HG02981 (cell line): Measurements from ENCODE around the gene SENP1.
A peak's percentile ranks its signal among the peaks of the same experiment; 100 is the strongest.
"Not testable (repeated sequence)": the region's sequence is repeated elsewhere in the genome, so short reads cannot be mapped to it uniquely, and the experiment has no call there.

ENCODE experiments used
- ATAC-seq: cut with Tn5 transposase; IDR thresholded peaks from one replicate; pipeline ENCODE4 v1.9.1; 2021; ENCODE audit warnings: mild to moderate bottlenecking, moderate library complexity; ENCODE audit not compliant: unreplicated experiment

The SENP1 gene

DNA sequence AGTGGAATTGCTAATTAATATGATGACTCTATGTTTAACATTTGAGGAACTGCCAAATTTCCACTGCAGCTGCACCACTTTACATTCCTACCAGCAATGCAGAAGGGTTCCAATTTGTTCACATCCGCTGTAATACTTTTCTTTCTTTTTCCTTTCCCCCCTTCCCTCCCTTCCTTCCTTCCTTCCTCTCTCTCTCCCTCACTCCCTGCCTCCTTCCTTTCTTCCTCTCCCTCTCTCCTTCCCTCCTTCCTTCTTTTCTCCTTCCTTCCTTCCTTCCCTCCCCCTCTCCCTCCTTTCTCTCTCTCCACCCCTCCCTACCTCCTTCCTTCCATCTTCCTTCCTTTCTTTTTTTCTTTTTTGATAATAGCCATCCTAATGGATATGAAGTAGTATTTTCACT is 10.1 kb upstream of the SENP1 start:
- ATAC-seq = no peak

DNA sequence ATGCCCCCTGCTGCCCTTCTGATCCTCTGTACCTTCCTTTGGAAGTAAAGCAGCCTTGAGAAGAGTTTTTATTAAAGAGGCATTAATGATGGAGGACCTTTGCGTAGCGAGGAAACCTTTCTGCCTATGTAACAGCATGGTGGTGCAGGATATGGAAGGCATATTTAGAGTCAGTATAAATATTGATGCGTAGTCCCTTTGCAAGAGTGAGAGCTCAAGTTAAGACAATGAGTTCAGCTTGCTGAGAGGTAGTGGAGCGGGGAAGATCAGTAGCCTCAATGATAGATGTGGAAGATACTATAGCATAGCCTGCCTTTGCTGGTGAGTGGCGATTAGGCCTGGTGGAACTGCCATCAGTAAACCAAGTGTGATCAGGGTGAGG is 5.4 kb upstream of the SENP1 start:
- not testable (repeated sequence) for ATAC-seq

DNA sequence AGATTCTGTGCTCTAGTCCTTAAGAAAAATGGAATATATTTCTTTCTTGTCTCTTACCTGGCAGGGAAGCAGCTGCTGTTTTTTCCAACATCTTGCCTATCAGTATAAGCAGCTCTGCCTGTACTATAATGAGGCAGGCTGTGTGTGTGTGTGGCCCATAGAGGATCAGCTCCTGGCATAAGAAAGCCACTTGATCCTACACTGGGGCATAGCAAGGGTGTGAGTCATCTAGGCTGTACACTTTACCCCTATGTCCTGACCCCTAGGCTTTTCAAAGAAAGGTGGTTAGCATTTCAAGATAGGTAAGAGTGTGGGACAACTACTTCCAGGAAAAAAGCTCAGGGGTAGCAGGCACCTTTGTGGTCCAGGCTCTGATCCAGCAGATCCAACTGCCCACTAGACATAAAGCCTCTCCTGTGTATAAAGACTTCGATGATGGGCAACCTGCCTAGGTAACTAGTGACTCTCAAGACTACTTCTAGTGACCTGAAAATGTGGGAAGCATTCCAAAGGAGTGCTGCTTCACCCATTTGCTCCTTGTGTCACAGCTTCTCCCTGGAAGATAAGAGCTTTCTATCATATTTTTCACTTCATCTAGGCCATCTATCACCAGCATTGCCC is 4.9 kb upstream of the SENP1 start:
- no peak for ATAC-seq

DNA sequence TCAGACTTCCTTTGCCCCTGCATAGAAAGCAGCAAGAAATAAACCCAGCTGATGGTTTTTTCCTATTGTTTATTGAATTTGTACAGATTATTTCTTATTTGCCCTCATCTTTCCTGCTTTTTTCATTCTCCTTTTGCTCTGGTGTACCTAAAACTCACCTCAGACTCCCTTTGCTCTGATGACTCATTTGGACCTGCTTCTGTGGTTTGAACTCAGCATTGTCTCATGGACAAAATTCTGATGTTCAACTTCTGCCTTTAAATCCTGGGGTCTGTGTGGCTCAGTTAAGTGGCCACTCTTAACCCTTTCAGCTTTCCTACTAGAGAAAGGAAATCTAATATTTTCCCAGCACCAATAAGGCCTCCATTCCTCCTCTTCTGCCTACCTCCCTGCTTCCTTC is 3.5 kb upstream of the SENP1 start:
- no peak for ATAC-seq

DNA sequence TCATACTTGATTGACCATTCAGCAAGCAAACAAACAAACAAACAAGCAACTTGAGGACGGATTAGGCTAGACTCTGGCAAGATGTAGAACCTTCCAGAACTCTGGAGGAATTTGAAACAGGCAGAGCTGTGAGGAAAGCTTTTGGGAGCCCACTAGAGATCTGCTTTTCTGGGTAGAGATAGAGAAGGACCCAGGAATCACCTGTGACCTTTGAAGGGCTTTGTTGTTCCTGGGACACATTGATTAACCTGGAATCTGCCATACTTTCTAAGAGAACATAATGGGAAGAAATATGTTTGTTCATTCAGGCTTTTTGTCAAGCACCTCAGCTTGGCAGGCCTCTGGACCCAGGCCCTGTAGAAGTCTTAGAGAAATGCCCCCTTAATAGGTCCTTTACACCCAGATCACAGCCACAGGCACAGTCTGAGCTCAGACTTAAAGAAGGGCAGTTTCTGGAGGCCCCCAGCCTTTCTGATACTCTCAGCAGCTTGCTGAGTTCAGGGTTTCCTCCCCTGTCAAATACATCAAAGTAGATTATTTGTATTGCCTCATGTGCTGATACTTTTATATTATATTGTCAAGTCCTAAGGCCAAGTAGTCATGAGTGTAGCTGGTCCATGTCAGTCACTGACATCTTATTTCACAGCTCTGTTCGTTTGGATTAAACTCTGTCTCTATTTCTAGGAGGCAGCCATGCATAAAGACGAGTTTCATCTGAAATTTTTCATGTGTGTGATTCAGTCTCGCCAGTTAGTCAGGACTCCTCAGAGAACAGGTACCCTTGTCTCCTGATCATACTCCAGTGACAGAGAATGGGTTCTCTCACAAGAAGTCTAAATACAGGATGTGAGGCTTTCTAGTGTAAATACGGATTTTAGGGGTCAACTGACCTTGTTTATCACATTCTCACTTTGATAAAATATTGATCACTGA is 1.1 kb upstream of the SENP1 start:
- ATAC-seq = no peak

DNA sequence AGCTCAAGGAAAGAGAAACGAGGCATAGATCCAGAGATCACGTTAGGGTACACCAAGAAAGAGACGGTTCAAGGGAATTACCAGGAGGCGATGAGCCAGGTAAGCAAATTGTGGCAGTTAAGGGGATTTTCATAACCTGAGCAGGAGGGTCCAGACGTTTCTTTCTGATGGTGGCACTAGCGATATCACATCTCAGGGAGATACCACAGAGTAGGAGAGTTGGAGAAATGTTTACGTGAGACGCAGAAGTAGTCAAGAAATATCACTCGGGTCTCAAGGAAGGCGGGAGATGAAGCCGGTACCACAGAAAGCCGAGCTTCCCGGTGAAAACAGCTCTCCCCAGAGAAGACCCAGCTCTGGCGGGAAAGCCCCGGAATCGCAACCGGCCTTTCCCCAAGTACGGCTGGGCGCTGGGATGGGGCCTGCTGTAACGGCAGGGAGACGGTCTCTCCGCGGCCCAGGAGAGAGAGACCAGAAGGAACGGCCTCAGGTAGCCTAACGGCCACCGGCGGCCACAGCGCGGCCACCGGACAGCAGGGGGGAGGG is 485 bp downstream of the SENP1 start:
- peak; percentile 31 for ATAC-seq

DNA sequence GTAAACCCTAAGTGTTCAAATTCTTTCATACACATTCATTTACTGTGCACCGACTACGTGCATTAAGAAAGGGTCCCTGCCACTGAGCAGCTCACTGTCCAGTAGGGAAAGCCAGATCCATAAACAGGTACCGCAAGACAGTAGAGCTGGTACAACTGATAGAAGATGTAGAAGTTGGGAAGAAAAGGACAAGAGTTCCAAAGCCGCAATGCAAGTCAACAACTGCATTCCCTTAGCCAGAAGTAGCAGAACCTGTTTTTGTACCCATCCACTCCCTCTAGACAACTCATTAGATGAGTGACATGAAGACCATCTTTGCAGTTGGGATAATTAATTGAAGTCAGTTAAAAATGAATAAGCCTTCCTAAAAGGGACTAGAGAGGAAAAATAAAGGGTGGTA is 1.3 kb downstream of the SENP1 start:
- ATAC-seq = no peak

DNA sequence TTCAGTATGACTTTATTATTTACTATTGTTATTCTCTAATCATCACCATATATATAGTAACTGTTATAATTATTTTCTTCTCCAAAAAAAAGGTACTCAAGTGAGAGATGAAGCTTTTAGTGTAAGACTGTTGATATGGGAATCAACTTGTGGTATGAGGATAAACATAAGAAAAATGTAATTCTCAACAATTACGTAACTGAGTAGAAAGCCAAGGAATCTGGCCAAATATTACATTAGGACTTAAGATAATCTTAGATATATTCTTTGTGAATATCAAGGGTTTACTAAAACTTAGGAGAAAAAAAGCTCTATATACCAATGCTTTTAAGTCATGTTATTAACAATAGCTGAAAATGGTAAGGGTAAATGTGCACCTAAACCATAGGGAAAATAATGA is 13.3 kb downstream of the SENP1 start:
- ATAC-seq = no peak

DNA sequence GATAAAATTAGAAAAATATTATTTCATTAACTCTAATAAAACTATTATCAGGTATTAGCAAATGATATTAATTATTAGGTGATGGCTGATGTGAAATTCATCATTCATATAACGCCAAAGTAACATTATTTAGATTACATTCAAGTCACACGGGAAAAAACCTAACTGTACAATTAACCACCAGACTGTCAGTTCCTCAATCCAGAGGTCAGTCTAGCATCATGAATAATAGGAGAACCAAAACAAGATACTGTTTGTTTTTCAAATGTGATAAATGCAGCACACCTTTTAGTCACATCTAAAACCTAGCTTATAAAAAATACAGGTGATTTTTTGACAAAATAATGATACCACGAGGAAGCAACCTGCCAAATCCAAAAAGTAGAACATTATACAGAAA is 19.6 kb downstream of the SENP1 start:
- ATAC-seq = no peak

DNA sequence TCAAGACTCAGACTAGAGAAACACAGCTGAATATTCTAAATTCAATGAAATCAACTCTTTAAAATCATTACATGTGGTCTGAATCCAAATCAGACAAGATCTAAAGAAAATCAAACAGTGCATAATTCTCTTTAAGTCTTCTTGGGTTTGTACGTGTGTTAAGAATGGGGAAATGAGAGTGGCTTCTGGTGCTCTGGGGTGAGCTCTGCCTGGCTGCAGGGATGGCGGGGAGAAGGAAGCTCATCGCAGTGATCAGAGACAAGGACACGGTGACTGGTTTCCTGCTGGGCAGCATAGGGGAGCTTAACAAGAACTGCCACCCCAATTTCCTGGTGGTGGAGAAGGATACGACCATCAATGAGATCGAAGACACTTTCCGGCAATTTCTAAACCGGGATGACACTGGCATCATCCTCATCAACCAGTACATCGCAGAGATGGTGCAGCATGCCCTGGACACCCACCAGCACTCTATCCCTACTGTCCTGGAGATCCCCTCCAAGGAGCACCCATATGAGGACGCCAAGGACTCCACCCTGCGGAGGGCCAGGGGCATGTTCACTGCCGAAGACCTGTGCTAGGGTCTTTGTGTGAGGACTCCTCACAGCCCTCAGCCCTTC is 20.9 kb downstream of the SENP1 start:
- ATAC-seq = no peak

DNA sequence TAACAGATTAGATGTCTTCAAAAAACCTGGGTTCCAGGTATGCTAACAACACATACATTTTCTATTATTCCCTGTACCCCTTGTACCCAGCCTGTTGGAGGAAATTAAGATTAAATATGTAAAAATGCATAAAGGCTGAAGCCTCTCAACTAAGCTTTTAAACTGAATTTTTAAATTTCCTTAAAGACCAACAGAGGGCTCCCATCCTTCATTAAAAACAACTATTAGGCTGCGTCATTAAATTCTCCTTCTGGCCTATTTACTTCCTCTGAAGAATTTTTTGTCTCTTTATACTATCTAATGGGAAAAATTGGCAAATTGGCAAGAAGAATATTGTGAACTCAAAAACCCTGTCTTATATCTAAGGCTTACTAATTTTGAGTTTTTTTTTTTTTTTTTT is 21.8 kb downstream of the SENP1 start:
- no peak for ATAC-seq

DNA sequence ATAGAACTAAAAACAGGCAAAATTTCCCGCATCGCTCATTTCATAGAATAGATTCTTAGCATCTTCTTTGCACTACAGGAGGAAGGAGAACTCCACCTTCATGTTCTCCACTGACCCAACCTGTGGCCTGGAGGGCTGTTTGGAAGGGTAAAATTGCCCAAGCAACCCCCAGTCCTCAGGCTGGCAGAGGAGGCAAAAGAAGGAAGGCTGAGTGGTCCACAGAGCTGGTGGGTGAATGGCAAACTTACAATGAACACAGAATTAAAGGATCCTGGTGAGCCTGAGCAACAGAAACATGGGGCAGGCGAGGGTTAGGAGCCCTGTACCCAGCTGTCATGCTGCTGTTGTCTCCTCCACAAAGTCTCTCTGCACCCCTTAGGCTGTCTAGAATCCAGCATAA is 25.1 kb downstream of the SENP1 start:
- no peak for ATAC-seq

DNA sequence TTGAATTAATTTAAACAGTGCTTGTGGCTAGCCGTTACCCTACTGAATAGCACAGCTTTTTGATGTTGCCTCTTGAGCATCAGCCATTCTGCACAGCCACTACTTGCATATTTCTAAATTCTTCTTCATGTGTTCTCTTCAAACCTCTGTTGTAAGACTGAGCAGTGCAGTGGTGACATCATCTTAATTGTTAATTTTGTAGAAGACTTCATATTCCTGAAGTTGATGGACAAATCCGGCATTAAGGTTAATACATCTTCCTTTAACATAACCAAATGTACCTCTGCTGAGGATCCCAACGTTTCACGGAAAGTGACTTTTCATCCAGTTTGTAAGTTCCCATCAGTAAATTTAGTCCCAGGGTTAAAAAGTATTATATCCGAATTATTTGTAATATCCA is 25.6 kb downstream of the SENP1 start:
- no peak for ATAC-seq

DNA sequence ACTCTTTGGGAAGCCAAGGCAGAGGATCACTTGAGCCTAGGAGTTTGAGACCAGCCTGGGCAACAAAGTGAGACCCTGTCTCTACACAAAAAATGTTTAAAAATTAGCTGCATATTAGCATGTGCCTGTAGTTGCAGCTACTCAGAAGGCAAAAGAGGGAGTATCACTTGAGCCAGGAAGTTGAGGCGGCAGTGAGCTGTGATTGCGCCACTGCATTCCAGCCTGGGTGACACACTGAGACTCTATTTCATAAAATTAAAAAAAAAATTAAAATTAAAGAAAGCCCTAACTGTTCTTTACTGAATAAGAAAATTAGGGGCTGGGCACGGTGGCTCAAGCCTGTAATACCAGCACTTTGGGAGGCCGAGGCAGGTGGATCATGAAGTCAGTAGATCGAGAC is 27.0 kb downstream of the SENP1 start:
- ATAC-seq = no peak

DNA sequence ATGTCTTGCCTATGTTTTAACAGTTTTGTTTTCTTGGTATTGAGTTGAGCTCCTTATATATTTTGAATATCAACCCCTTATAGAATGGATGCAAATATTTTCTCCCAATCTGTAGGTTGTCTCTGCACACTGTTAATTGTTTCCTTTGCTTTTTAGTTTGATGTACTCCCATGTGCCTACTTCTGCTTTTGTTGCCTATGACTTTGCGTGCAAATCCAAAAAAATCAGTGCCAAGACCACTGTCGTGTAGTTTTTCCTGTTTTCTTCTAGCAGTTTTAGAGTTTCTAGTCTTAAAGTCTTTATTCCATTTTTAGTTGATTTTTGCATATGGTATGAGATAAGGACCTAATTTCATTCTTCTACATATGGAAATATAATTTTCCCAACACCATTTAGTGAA is 28.8 kb downstream of the SENP1 start:
- ATAC-seq = no peak

DNA sequence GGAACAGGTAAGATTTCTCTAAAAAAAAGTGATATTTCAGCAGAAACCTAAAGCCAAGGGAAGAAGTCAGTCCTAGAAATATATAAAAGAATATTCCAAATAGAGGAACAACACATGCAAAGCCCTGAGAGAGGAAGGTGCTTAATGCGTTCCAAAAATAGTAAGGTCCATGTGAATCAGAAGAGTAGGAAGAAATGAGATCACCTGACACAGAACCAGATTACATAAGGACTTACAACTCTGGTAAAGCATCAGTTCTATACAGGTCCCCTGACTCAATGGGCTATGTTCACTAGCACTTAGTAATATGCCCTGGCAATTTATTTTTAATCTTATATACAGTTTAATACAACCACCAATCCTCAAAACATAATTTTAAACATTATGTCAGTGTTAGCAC is 30.0 kb downstream of the SENP1 start:
- no peak for ATAC-seq

DNA sequence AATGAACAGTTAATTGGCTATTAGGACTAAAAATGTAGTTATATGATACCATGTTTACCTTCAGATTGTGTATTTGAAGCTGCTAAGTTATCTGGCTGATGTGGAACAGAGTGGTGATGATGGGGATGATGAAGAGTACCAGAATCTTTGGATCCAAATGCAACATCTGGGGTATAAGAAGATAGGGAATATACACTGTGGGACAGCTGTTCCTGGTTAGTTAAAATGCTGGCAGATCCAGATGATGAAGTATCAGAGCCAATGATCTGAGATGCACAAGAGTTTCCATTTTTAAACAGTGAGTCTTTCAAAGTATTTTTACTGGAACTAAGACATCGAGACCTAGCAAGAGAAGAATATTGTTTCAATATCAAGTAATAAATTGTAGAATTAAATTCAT is 31.6 kb downstream of the SENP1 start:
- no peak for ATAC-seq

DNA sequence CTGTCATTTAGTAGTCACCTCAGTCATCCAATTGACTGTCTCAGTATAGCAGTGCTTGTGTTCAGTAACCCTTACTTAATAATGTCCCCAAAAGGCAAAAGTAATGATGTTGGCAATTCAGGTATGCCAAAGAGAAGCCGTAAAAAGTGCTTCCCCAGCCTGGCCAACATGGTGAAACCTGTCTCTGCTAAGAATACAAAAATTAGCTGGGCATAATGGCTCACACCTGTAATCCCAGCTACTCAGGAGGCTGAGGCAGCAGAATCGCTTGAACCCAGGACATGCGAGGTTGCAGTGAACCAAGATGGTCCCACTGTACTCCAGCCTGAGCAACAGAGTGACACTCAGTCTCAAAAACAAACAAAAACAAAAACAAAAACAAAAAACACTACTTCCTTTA is 33.6 kb downstream of the SENP1 start:
- ATAC-seq = no peak

DNA sequence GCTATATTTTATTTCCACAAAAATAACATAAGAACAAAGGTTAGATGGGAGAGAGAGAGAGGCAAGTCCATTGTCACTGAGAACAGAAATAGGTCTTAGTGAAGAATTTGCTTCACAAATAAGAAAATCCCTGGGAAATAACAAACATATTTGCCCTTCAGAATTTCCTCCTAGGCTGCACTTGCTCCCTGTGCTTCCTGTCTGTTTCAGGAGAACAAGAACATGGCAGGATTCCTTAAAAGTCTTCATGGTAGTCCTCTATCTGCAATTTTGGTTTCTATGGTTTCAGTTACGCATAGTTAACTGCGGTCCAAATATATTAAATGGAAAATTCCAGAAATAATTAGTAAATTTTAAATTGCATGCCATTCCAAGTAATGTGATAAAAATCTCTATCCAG is 34.1 kb downstream of the SENP1 start:
- ATAC-seq = no peak

DNA sequence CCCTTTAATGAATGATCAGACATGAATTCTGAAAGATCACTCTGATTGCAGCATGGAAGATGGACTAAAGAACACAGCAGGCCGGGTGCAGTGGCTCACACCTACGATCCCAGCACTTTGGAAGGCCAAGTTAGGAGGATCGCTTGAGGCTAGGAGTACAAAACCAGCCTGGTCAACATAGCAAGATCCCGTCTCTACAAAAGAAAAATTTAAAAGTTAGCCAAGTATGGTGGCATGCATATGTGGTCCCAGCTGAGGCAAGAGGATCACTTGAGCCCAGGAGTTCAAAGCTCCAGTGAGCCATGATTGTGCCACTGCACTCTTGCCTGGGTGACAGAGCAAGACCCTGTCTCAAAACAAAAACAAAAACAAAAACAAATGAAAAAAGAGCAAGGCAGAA is 35.1 kb downstream of the SENP1 start:
- no peak for ATAC-seq

DNA sequence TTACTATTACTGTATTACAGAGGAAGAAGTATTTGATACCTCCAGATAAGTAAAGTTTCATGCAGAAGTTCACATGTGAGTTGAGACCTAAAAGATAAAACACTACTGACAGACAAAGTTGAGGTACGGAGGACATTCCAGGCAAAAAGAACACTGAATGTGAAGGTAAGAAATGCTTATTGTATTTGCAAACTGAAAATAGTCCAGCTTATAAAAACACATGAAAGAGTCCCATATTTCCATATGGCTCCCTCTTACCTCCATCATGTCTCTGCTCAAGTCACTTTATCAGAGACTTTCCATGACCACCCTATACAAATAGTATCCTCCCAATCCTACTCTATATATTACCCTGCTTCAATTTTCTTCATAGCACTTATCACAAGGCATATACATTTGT is 35.8 kb downstream of the SENP1 start:
- no peak for ATAC-seq

DNA sequence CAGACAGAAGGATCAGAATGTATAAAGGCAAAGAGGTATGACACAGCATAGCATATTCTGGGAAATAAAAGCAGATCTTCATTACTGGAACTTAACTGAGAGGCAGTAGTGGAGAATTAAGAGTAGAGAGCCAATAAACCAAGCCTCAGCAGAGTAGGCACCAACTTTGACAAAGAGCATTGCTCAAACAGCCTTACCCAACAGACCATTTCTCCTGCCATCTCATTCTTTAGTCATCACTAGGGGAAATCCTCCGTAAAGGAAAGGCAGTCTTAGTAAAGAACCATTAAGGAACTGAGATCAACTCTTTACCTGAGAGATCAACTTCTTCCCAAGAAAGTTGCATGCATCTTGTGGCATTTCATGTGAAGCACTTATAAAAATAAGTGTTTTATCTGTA is 36.6 kb downstream of the SENP1 start:
- ATAC-seq = no peak
